Aorta (tissue), 5 donors: ENCODE measurements around the gene HDAC9. TPM values are rescaled to one million over a fixed set of nuclear protein-coding genes. Genes with fewer than 3 reads are reported as not detected.

Experiments
- ATAC-seq: fragments of 200-7000 bp; cut with Tn5 transposase; one replicate; pipeline ENCODE4 v1.9.1; 2022; ENCODE audit warnings: moderate library complexity; ENCODE audit not compliant: low FRiP score
- DNase-seq, 2 donors: peaks; one replicate each; pipeline ENCODE4 v3.0.0-alpha.2; 2020
- H3K27ac ChIP-seq, 2 donors: one replicate each; pipeline ENCODE4 v1.5.1; 2013; ENCODE audit warnings: low read length in 2 of 2, mild to moderate bottlenecking in 2 of 2, moderate library complexity in 2 of 2, control low read depth in 1 of 2, inconsistent platforms in 1 of 2, low read depth in 1 of 2
- H3K27me3 ChIP-seq, 2 donors: one replicate each; pipeline ENCODE4 v1.6.1; 2013; ENCODE audit warnings: control low read depth in 1 of 2, low read length in 1 of 2, mild to moderate bottlenecking in 1 of 2, moderate library complexity in 1 of 2; ENCODE audit not compliant: insufficient read depth in 2 of 2, control insufficient read depth in 1 of 2
- H3K36me3 ChIP-seq, 2 donors: one replicate each; pipeline ENCODE4 v1.6.1; 2013; ENCODE audit warnings: control low read depth in 1 of 2, low read length in 1 of 2, mild to moderate bottlenecking in 1 of 2; ENCODE audit not compliant: insufficient read depth in 2 of 2, control insufficient read depth in 1 of 2
- H3K4me1 ChIP-seq, 2 donors: one replicate each; pipeline ENCODE4 v1.6.1; 2013; ENCODE audit warnings: low read length in 2 of 2, control low read depth in 1 of 2, mild to moderate bottlenecking in 1 of 2, moderate library complexity in 1 of 2; ENCODE audit not compliant: insufficient read depth in 2 of 2, control insufficient read depth in 1 of 2
- H3K4me3 ChIP-seq, 2 donors: one replicate each; pipeline ENCODE4 v1.5.1; 2013; ENCODE audit warnings: low read length in 2 of 2, control low read depth in 1 of 2, mild to moderate bottlenecking in 1 of 2
- H3K9me3 ChIP-seq: one replicate; pipeline ENCODE4 v1.6.1; 2013; ENCODE audit warnings: mild to moderate bottlenecking, low read length; ENCODE audit not compliant: control insufficient read depth
- WGBS, 2 donors: extraction: QIAGEN DNeasy Blood & Tissue Kit; methylation state at CpG; one replicate each; pipeline ENCODE4 v1.1.7; 2013; 5-methylcytosine and 5-hydroxymethylcytosine counted together
- intact Hi-C, 2 donors: fragments of 100-400 bp; cut with DNase I; formaldehyde crosslinking; loops; one replicate each; pipeline versions ENCODE4 v1.14.2 to v1.15.0; 2022
- long read RNA-seq, 2 donors: library from polyadenylated mRNA; unstranded; transcript quantifications; one replicate each; pipeline ENCODE4 v2.0.0, GENCODE V29; 2020 to 2021
- polyA plus RNA-seq, 2 donors: library from polyadenylated mRNA; stranded (reverse); fragments of 200-250 nt; gene quantifications; one replicate each; pipeline ENCODE4 v1.2.3, GENCODE V29; 2013
- total RNA-seq, 2 donors: library from RNA; stranded (reverse); fragmentation: NEBNext Ultra II Directional; extraction: Animal tissue kit (Norgen Biotek cat#: 25700); gene quantifications; one replicate each; pipeline ENCODE4 v1.2.1, GENCODE V29; 2021
- donor health status: healthy with polysubstance abuse.
- donor health status: Bipolar disorder and iron deficiency.
- donor health status: DM: no; HTN: no; CAD: no.
- donor health status: DM: no; HTN: no; CAD: no.
- donor health status: DM: yes; HTN: yes; CAD: no.

HDAC9 gene
- total RNA-seq = 100 to 1,000 TPM in 1 of 2 donors, 10 to 100 TPM in 1; 51.4 to 122 TPM
- 10 to 100 TPM in 1 of 2 donors, 1 to 10 TPM in 1; 9.1 to 11.0 TPM for polyA plus RNA-seq
- long read RNA-seq, donor 1, transcript HDAC9-225 (10 exons, 2,419 nt) = major isoform, 5 of 72 reads
- long read RNA-seq, donor 1, partial matches to known transcripts = 12 of 72 reads
- long read RNA-seq, donor 1, other reads (novel, unspliced or antisense) = 55 of 72 reads
- long read RNA-seq, donor 2, partial matches to known transcripts = 4 of 34 reads
- long read RNA-seq, donor 2, other reads (novel, unspliced or antisense) = 30 of 34 reads

- Histone ChIP-seq H3K9me3 (no peaks in the 10 kb centered on the region), H3K27me3 (no peaks in the 10 kb centered on the region), H3K4me1 (peaks cover 0 to 16% of the 10 kb centered on the region in 2 donors), H3K27ac (peak within 1 kb of the TSS; percentile 83 to 100), H3K36me3 (no peaks in the 10 kb centered on the region), H3K4me3 (peak within 1 kb of the TSS; percentile 64 to 89)
- intact Hi-C loops = loop anchor here (2.0 to 10.0 kb wide), 4 partner anchors 57 to 169 kb away; no protein-coding TSS in a partner anchor
- DNase-seq = peak; percentile 44 to 70
- 1 to 2% methylated on average over 18 of the region's 18 CpGs for WGBS, 2 donors
- ATAC-seq = peak; percentile 75
Observed at GRCh38 chr7:18495412-18496340, at the start of gene HDAC9. HDAC9 (plus strand) TSS chr7:18495749; CDS start chr7:18496303, 554 bp downstream.

DNA sequence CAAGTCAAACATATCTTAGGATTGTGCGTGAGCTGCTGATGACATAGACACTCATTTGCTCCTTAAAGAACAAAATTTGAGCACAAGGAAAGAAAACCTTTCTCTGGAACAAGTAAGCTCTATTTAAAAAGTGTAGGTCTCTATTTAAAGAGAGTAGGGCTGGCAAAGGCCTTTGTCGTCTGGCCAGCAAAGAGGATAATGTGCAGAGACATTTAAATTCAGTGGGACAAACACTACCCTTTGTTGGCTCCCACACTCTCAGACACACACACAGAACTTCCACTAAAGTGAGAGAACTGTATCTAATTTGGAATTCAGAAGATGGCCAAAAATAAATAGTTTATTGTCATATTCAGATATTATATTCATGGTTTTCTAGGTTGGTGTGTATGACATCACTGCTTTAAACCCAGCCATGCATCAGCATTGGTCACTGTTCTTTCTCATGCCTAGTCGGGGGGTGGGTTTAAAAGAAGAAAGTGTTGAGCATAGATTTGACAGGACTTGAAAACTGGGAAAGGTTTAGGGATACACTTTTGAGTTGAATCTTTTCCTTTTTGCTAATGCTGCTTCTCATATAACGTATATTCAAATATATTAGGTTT, 49.5 kb upstream of the HDAC9 start:
- intact Hi-C loops = no loop called here

GRCh38 chr7:18450019-18450418, 45.5 kb upstream of the HDAC9 start:
- Histone ChIP-seq H3K36me3 (no peaks in the 10 kb centered on the region), H3K4me1 (peaks cover 0 to 5% of the 10 kb centered on the region in 2 donors), H3K27ac (no peak overlapping the region), H3K4me3 (no peak overlapping the region), H3K27me3 (no peaks in the 10 kb centered on the region), H3K9me3 (no peaks in the 10 kb centered on the region)
- DNase-seq (no peak), ATAC-seq (no peak)
- intact Hi-C loops = no loop called here

More for the DNA sequence above, 49.5 kb upstream of the HDAC9 start:
- no peak for ATAC-seq
- 67% methylated on average over 4 of the region's 4 CpGs for WGBS, 2 donors
- Histone ChIP-seq H3K9me3 (no peaks in the 10 kb centered on the region), H3K36me3 (no peaks in the 10 kb centered on the region), H3K4me1 (peaks cover 0 to 5% of the 10 kb centered on the region in 2 donors), H3K27ac (no peak overlapping the region), H3K27me3 (no peaks in the 10 kb centered on the region), H3K4me3 (no peak overlapping the region)
- DNase-seq = no peak

- Histone ChIP-seq H3K4me1 (peaks cover 0 to 2% of the 10 kb centered on the region in 2 donors), H3K36me3 (no peaks in the 10 kb centered on the region), H3K27me3 (no peaks in the 10 kb centered on the region), H3K27ac (no peak overlapping the region), H3K9me3 (no peaks in the 10 kb centered on the region), H3K4me3 (no peak overlapping the region)
- DNase-seq (no peak), ATAC-seq (no peak)
- intact Hi-C loops = no loop called here
Observed at GRCh38 chr7:18455606-18456005, 39.9 kb upstream of the HDAC9 start.

GRCh38 chr7:18457832-18458231, 37.7 kb upstream of the HDAC9 start:
- WGBS, 2 donors = 83 to 84% methylated on average over 6 of the region's 6 CpGs

GRCh38 chr7:18458830-18459229, 36.7 kb upstream of the HDAC9 start:
- no peaks in the 10 kb centered on the region for H3K36me3 ChIP-seq
- H3K4me3 ChIP-seq = no peak overlapping the region
- DNase-seq = no peak
- no peak for ATAC-seq
- intact Hi-C loops = no loop called here
- WGBS, 2 donors = 45 to 59% methylated on average over 5 of the region's 5 CpGs
- H3K27ac ChIP-seq = no peak overlapping the region
- H3K9me3 ChIP-seq = no peaks in the 10 kb centered on the region
- H3K27me3 ChIP-seq = no peaks in the 10 kb centered on the region
- H3K4me1 ChIP-seq = peaks cover 0 to 2% of the 10 kb centered on the region in 2 donors

More at GRCh38 chr7:18457832-18458231, 37.7 kb upstream of the HDAC9 start:
- Histone ChIP-seq H3K36me3 (no peaks in the 10 kb centered on the region), H3K4me3 (no peak overlapping the region), H3K27ac (no peak overlapping the region), H3K27me3 (no peaks in the 10 kb centered on the region), H3K9me3 (no peaks in the 10 kb centered on the region), H3K4me1 (peaks cover 0 to 2% of the 10 kb centered on the region in 2 donors)
- intact Hi-C loops = no loop called here
- DNase-seq (no peak), ATAC-seq (no peak)

- Histone ChIP-seq H3K4me1 (peaks cover 0 to 2% of the 10 kb centered on the region in 2 donors), H3K4me3 (no peak overlapping the region), H3K36me3 (no peaks in the 10 kb centered on the region), H3K27me3 (no peaks in the 10 kb centered on the region), H3K9me3 (no peaks in the 10 kb centered on the region), H3K27ac (no peak overlapping the region)
- intact Hi-C loops = no loop called here
- ATAC-seq = no peak
- DNase-seq = no peak
- 80% methylated on average over 5 of the region's 5 CpGs for WGBS, 2 donors
Observed at GRCh38 chr7:18459484-18460245, 35.9 kb upstream of the HDAC9 start.

DNA sequence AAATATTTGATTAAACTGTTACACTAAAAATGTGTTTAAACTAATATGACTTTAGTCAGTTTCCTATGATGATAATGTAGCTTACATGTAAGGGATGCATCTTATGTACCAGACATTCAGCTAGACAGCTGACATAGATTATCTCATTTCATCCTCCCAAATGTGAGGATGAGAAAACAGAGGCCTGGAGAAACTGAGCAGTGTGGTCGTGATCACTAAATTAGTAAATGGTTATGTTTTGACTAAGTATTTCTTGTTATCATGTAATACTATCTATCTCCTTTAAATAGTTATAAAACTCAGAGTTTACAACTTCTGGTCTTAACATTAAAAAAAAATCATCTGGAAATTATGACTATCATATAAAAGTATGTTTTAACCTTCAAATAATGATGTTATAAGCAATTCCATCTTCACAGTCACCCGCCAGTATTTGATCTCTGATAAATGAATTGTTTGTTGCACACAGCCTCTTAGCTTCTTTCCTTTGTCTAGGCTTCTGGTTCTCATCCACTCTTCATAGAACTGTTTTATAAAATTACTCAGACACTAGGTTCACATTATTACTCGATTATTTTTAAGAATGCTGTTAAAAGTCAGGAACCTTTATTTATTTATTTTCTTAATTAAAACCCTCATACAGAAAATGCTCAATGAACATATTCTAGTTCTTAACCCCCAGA, 33.6 kb upstream of the HDAC9 start:
- Histone ChIP-seq H3K4me1 (peaks cover 0 to 2% of the 10 kb centered on the region in 2 donors), H3K4me3 (no peak overlapping the region), H3K27ac (no peak overlapping the region), H3K27me3 (no peaks in the 10 kb centered on the region), H3K36me3 (no peaks in the 10 kb centered on the region), H3K9me3 (no peaks in the 10 kb centered on the region)
- DNase-seq (no peak), ATAC-seq (no peak)
- intact Hi-C loops = no loop called here
- WGBS, 2 donors = 90 to 92% methylated on average over 3 of the region's 3 CpGs
